Gastrocnemius medialis (tissue), 4 donors: ENCODE measurements around the gene ZBTB16. TPM values are rescaled to one million over a fixed set of nuclear protein-coding genes. Genes with fewer than 3 reads are reported as not detected.

ENCODE experiments used
- ATAC-seq, 2 donors: fragments of 150-250 bp; one replicate each; pipeline ENCODE4 v1.9.1; 2016
- DNase-seq, 2 donors: peaks; one replicate each; pipeline ENCODE4 v3.0.0-alpha.2; 2019
- H3K27ac ChIP-seq, 4 donors: fragments of 200-600 bp; sonication (generic); 1 replicate in 1 of 4; 2 replicates in 3 of 4; pipeline ENCODE4 v1.5.1; 2016 to 2018; ENCODE audit warnings: mild to moderate bottlenecking in 2 of 4, moderate library complexity in 1 of 4
- H3K27me3 ChIP-seq, 3 donors: fragments of 200-600 bp; sonication (generic) in 2 of 3; 1 replicate in 1 of 3; 2 replicates in 2 of 3; pipeline versions ENCODE4 v1.5.1 to v1.6.0; 2016 to 2019; ENCODE audit warnings: mild to moderate bottlenecking in 1 of 3, moderate library complexity in 1 of 3
- H3K36me3 ChIP-seq, 2 donors: fragments of 200-600 bp; sonication (generic) in 1 of 2; one replicate each; pipeline ENCODE4 v1.5.1; 2017 to 2018
- H3K4me1 ChIP-seq, 2 donors: fragments of 200-600 bp; sonication (generic) in 1 of 2; one replicate each; pipeline ENCODE4 v1.5.1; 2016 to 2017; ENCODE audit warnings: mild to moderate bottlenecking in 2 of 2
- H3K4me3 ChIP-seq, 4 donors: fragments of 200-600 bp; sonication (generic) in 3 of 4; 1 replicate in 1 of 4; 2 replicates in 3 of 4; pipeline ENCODE4 v1.5.1; 2016 to 2019; ENCODE audit warnings: mild to moderate bottlenecking in 2 of 4
- H3K9me3 ChIP-seq, 3 donors: fragments of 200-600 bp; sonication (generic) in 2 of 3; 1 replicate in 1 of 3; 2 replicates in 2 of 3; pipeline ENCODE4 v1.5.1; 2016 to 2019
- CTCF ChIP-seq, 5 experiments: fragments of 450-650 bp in 3 of 5; fragments of 200-600 bp in 2 of 5; sonication (generic) in 2 of 5; IDR thresholded peaks in 4 of 5; conservative IDR thresholded peaks in 1 of 5; 1 replicate in 4 of 5; 2 replicates in 1 of 5; pipeline ENCODE4 v1.5.1; 2016 to 2019; ENCODE audit warnings: antibody characterized with exemption in 5 of 5, mild to moderate bottlenecking in 3 of 5, moderate library complexity in 3 of 5
- POLR2A ChIP-seq, 2 donors: fragments of 450-650 bp; IDR thresholded peaks; one replicate each; pipeline ENCODE4 v1.6.1; 2017; ENCODE audit warnings: antibody characterized with exemption in 2 of 2, mild to moderate bottlenecking in 2 of 2, moderate library complexity in 2 of 2
- in situ Hi-C, 4 donors: fragments of 200-750 bp; cut with MboI; loops; one replicate each; pipeline versions ENCODE4 v1.15.0 to v1.8.0; 2017; ENCODE audit warnings: low sequenced_read_pairs in 4 of 4
- intact Hi-C: fragments of 100-400 bp; cut with DNase I; formaldehyde crosslinking; loops from one replicate; pipeline ENCODE4 v1.15.1; 2023; ENCODE audit warnings: low total_unique reads
- total RNA-seq, 4 donors: library from RNA; depleted of rRNA; stranded (reverse); fragments of >200 nt; gene quantifications; one replicate each; pipeline versions ENCODE4 v1.1.0 to v1.2.3, GENCODE V29; 2016

Gene ZBTB16
- total RNA-seq, 4 donors from 2014 or later: 156 to 250 (median 196) TPM

GRCh38 chr11:114168691-114169090 lies 109.2 kb downstream of the ZBTB16 start:
- peak in 1 of 2 donors; percentile 58 for DNase-seq
- H3K27ac ChIP-seq: peak overlapping the region; percentile 94 to 99 (median 96)
- intact Hi-C loops (no loop called here), in situ Hi-C loops (no loop called here)
- no peaks in the 10 kb centered on the region for H3K36me3 ChIP-seq
- H3K4me3 ChIP-seq: peak overlapping the region in 3 of 4 donors; percentile 9 to 62 (median 59)
- no peak for TF ChIP-seq CTCF (IDR thresholded peaks at IDR 0.05 in 4 of 5, conservative IDR thresholded peaks at IDR 0.05 in 1 of 5)
- TF ChIP-seq POLR2A (IDR thresholded peaks at IDR 0.05): no peak
- peaks cover 93 to 99% of the 10 kb centered on the region in 2 donors for H3K4me1 ChIP-seq
- H3K9me3 ChIP-seq: no peaks in the 10 kb centered on the region
- no peaks in the 10 kb centered on the region for H3K27me3 ChIP-seq
- no peak for ATAC-seq

- no peak for ATAC-seq
These were observed 109.8 kb downstream of the ZBTB16 start for GRCh38 chr11:114169321-114169749.

GRCh38 chr11:114169821-114170220 lies 110.3 kb downstream of the ZBTB16 start:
- H3K27me3 ChIP-seq: no peaks in the 10 kb centered on the region
- H3K9me3 ChIP-seq: no peaks in the 10 kb centered on the region
- no peak for TF ChIP-seq POLR2A (IDR thresholded peaks at IDR 0.05)
- no peak for TF ChIP-seq CTCF (IDR thresholded peaks at IDR 0.05 in 4 of 5, conservative IDR thresholded peaks at IDR 0.05 in 1 of 5)
- no peak for DNase-seq
- intact Hi-C loops (no loop called here), in situ Hi-C loops (loop anchor here in 1 of 4 donors (10.0 kb wide), 1 partner anchor 105 kb away; no protein-coding TSS in a partner anchor)
- H3K27ac ChIP-seq: peak overlapping the region; percentile 94 to 99 (median 96)
- H3K36me3 ChIP-seq: no peaks in the 10 kb centered on the region
- peak overlapping the region in 2 of 4 donors; percentile 17 to 62 for H3K4me3 ChIP-seq
- peaks cover 95 to 99% of the 10 kb centered on the region in 2 donors for H3K4me1 ChIP-seq
- no peak for ATAC-seq

More at GRCh38 chr11:114169321-114169749, 109.8 kb downstream of the ZBTB16 start:
- H3K36me3 ChIP-seq: no peaks in the 10 kb centered on the region
- in situ Hi-C loops (no loop called here), intact Hi-C loops (no loop called here)
- H3K27me3 ChIP-seq: no peaks in the 10 kb centered on the region
- peak in 1 of 2 donors; percentile 75 for DNase-seq
- H3K4me3 ChIP-seq: peak overlapping the region in 2 of 4 donors; percentile 59 to 62
- peak overlapping the region; percentile 94 to 99 (median 96) for H3K27ac ChIP-seq
- no peaks in the 10 kb centered on the region for H3K9me3 ChIP-seq
- H3K4me1 ChIP-seq: peaks cover 95 to 99% of the 10 kb centered on the region in 2 donors
- no peak for TF ChIP-seq POLR2A (IDR thresholded peaks at IDR 0.05)
- no peak for TF ChIP-seq CTCF (IDR thresholded peaks at IDR 0.05 in 4 of 5, conservative IDR thresholded peaks at IDR 0.05 in 1 of 5)

GRCh38 chr11:114170226-114170625 lies 110.7 kb downstream of the ZBTB16 start:
- DNase-seq (peak in 1 of 2 donors; percentile 34), ATAC-seq (no peak)
- intact Hi-C loops (no loop called here), in situ Hi-C loops (loop anchor here in 1 of 4 donors (10.0 kb wide), 1 partner anchor 105 kb away; no protein-coding TSS in a partner anchor)
- TF ChIP-seq CTCF (IDR thresholded peaks at IDR 0.05 in 4 of 5, conservative IDR thresholded peaks at IDR 0.05 in 1 of 5): no peak
- no peak for TF ChIP-seq POLR2A (IDR thresholded peaks at IDR 0.05)
- Histone ChIP-seq H3K27me3 (no peaks in the 10 kb centered on the region), H3K36me3 (no peaks in the 10 kb centered on the region), H3K4me3 (peak overlapping the region in 3 of 4 donors; percentile 17 to 62 (median 37)), H3K27ac (peak overlapping the region; percentile 94 to 99 (median 96)), H3K9me3 (no peaks in the 10 kb centered on the region), H3K4me1 (peaks cover 95 to 99% of the 10 kb centered on the region in 2 donors)
